GM06990 (cell line): ENCODE results near the gene YEATS2.
"Not testable (repeated sequence)": the region's sequence is repeated elsewhere in the genome, so short reads cannot be mapped to it uniquely, and the experiment has no call there.

Experiments used
- DNase-seq: peaks from one replicate; pipeline ENCODE4 v3.0.0-alpha.2; 2011; ENCODE audit not compliant: insufficient read length; ENCODE audit errors: extremely low read depth
- H3K27me3 ChIP-seq: replicated peaks from 2 replicates; pipeline ENCODE4 v1.6.0; 2011; ENCODE audit warnings: low read length; ENCODE audit not compliant: control insufficient read depth, insufficient read depth
- H3K36me3 ChIP-seq: 2 replicates; pipeline ENCODE4 v1.5.1; 2011; ENCODE audit warnings: low read length; ENCODE audit not compliant: control insufficient read depth, insufficient read depth
- H3K4me3 ChIP-seq: replicated peaks from 2 replicates; pipeline ENCODE4 v1.5.1; 2011; ENCODE audit warnings: low read depth, mild to moderate bottlenecking, control low read depth, low read length
- TF ChIP-seq, protein P1 (sequence below): IDR thresholded peaks from 2 replicates; pipeline ENCODE4 v1.5.1; 2011; ENCODE audit warnings: low read length, control low read depth, mild to moderate bottlenecking, inconsistent platforms; ENCODE audit not compliant: insufficient read depth, poor library complexity, severe bottlenecking

The YEATS2 gene

DNA sequence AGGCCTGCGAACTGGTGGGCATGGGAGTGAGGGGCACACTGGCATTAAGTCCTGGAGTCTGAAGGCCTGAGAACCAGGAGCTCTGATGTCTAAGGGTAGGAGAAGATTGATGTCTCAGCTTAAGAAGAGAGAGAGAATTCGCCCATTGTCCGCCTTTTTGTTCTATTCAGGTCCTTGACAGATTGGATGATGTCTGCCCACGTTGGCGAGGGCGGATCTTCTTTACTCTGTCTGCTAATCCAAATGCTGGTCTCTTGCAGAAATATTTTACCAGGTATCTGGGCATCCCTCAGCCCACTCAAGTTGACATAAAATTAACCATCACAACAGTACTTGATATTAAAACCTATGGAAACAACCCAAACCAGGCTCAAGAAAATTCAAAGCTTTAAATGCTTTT, 83.6 kb downstream of the YEATS2 start:
- Histone ChIP-seq H3K4me3 (no peak overlapping the region), H3K27me3 (no peaks in the 10 kb centered on the region), H3K36me3 (peaks cover 10% of the 10 kb centered on the region)
- DNase-seq, result no peak
- TF ChIP-seq, protein P1, sequence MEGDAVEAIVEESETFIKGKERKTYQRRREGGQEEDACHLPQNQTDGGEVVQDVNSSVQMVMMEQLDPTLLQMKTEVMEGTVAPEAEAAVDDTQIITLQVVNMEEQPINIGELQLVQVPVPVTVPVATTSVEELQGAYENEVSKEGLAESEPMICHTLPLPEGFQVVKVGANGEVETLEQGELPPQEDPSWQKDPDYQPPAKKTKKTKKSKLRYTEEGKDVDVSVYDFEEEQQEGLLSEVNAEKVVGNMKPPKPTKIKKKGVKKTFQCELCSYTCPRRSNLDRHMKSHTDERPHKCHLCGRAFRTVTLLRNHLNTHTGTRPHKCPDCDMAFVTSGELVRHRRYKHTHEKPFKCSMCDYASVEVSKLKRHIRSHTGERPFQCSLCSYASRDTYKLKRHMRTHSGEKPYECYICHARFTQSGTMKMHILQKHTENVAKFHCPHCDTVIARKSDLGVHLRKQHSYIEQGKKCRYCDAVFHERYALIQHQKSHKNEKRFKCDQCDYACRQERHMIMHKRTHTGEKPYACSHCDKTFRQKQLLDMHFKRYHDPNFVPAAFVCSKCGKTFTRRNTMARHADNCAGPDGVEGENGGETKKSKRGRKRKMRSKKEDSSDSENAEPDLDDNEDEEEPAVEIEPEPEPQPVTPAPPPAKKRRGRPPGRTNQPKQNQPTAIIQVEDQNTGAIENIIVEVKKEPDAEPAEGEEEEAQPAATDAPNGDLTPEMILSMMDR, result no peak

DNA sequence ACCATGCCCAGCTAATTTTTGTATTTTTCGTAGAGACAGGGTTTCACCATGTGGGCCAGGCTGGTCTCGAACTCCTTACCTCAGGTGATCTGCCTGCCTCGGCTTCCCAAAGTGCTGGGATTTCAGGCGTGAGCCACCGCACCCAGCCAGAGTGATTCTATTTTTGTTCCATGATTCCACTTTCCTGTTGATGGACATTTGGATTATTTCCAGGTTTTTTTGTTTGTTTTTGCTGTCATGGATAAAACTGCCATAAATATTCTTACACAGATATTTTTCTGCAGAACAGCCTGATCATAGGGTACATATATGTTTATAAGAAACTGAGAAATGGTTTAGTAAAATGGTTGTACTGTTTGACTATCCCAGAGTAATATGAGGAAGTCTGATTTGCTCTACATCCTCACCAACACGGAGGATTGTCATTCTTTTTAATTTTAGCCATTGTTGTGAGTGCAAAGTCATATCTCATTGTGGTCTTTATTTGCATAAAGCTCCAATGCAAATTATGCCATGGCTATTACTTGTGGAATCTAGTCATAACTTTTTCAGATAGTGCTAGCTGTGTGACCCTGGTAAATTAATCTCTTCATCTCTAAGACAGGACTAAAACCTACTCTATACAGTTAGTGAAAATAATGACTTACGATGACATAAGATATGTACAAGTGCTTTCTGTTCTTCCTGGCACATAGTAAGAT, 85.1 kb downstream of the YEATS2 start:
- no peak for DNase-seq
- TF ChIP-seq, protein P1, result no peak
- H3K36me3 ChIP-seq, result peaks cover 11% of the 10 kb centered on the region
- H3K4me3 ChIP-seq, result no peak overlapping the region
- no peaks in the 10 kb centered on the region for H3K27me3 ChIP-seq

DNA sequence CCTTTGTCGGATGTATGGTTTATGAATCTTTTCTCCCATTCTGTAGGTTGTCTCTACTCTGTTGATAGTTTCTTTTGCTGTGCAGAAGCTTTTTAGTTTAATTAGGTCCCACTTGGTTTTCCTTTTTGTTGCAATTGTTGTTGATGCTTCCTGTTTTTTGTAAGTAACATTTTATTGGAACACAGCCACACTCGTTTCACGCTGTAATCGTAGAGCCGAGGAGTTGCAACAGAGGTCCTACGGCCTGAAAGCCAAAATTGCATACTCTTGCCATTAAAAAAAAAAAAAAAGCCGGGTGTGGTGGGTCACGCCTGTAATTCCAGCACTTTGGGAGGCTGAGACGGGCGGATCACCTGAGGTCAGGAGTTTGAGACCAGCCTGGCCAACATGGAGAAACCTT, 86.9 kb downstream of the YEATS2 start:
- DNase-seq, result not testable (repeated sequence)
- H3K36me3 ChIP-seq, result peaks cover 11% of the 10 kb centered on the region

DNA sequence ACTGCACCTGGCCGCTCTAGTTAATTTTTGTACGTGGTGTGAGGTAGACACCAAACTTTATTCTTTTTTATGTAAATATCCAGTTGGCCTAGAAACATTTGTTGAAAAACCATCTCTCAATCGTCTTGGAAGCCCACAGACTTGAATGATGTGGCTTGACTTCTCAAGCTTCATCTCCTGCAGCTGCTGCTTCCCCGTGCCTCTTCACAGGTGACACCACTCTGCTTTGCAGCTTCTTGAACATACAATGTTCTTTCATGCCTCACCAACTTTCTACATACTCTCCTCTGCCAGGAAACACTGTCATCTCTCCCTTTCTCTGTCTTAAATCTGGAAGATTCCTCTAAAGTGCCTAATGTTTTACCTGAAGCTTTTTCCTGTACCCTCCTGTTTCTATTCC, 92.2 kb downstream of the YEATS2 start:
- peaks cover 17% of the 10 kb centered on the region for H3K36me3 ChIP-seq
- no peak overlapping the region for H3K4me3 ChIP-seq
- no peak for DNase-seq
- H3K27me3 ChIP-seq, result no peaks in the 10 kb centered on the region
- TF ChIP-seq, protein P1, result no peak

More for the DNA sequence above, 86.9 kb downstream of the YEATS2 start:
- not testable (repeated sequence) for H3K4me3 ChIP-seq, H3K27me3 ChIP-seq

DNA sequence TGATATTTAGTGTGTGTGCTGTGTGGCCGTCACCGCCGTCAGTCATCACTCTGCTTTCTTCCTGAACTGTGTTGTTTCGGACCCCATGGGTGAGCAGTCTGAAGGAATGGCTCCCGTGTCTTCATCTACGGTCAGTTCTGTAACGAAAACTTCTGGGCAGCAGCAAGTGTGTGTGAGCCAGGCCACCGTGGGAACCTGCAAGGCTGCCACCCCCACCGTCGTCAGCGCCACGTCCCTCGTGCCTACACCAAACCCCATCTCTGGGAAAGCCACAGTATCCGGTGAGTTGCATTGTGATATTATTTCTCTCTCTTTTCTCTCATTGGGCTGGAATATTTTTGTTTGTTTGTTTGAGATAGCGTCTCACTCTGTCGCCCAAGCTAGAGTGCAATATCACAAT, 93.1 kb downstream of the YEATS2 start:
- Histone ChIP-seq H3K36me3 (peaks cover 17% of the 10 kb centered on the region), H3K27me3 (no peaks in the 10 kb centered on the region), H3K4me3 (no peak overlapping the region)
- no peak for DNase-seq
- TF ChIP-seq, protein P1, result no peak

DNA sequence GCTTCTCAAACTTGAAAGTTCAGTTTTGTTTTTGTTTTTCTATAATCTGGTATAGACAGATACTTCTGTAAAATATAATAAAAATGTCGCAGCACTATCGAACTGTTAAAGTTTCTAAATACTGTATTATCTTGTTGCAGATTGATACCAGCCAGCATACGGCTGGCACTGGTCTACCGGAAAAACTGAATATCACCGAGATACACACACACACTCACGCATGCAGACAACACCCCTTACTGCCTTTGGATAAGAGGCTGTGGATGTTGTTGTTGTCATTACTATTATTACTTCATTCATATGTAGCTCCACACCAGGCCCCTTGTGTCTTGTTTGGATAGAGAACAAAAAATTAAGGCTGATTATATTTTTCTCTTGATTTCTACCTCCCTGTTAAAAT, 95.4 kb downstream of the YEATS2 start:
- Histone ChIP-seq H3K27me3 (no peaks in the 10 kb centered on the region), H3K4me3 (no peak overlapping the region), H3K36me3 (peaks cover 10% of the 10 kb centered on the region)
- no peak for DNase-seq
- TF ChIP-seq, protein P1, result no peak
